Measurements from ENCODE around the gene MYORG. TPM values are rescaled to one million over a fixed set of nuclear protein-coding genes. Genes with fewer than 3 reads are reported as not detected.

Gene MYORG
- total RNA-seq, 1 donor from 2014 or later = 1.3 TPM

- no peak for TF ChIP-seq CTCF (IDR thresholded peaks at IDR 0.05)
- Mint-ChIP-seq H3K36me3 (ENCODE audit: unreplicated experiment) (peaks cover 3% of the 10 kb centered on the region), H3K27ac (ENCODE audit: unreplicated experiment) (no peak overlapping the region), H3K27me3 (ENCODE audit: unreplicated experiment) (no peaks in the 10 kb centered on the region), H3K9me3 (ENCODE audit: unreplicated experiment) (no peaks in the 10 kb centered on the region), H3K4me1 (ENCODE audit: unreplicated experiment) (peaks cover 8% of the 10 kb centered on the region), H3K4me3 (ENCODE audit: unreplicated experiment) (no peak overlapping the region)
- no peak for DNase-seq (ENCODE audit: extremely low spot score, unreplicated experiment)
Measured at GRCh38 chr9:34334916-34335315, 41.8 kb downstream of the MYORG start.

GRCh38 chr9:34334337-34334824 lies 42.3 kb downstream of the MYORG start:
- no peaks in the 10 kb centered on the region for H3K27me3 Mint-ChIP-seq (ENCODE audit: unreplicated experiment)
- no peak for DNase-seq (ENCODE audit: extremely low spot score, unreplicated experiment)

GRCh38 chr9:34333836-34334235 lies 42.9 kb downstream of the MYORG start:
- Mint-ChIP-seq H3K9me3 (ENCODE audit: unreplicated experiment) (no peaks in the 10 kb centered on the region), H3K27me3 (ENCODE audit: unreplicated experiment) (no peaks in the 10 kb centered on the region), H3K4me3 (ENCODE audit: unreplicated experiment) (no peak overlapping the region), H3K27ac (ENCODE audit: unreplicated experiment) (no peak overlapping the region), H3K36me3 (ENCODE audit: unreplicated experiment) (peaks cover 2% of the 10 kb centered on the region), H3K4me1 (ENCODE audit: unreplicated experiment) (peaks cover 13% of the 10 kb centered on the region)
- TF ChIP-seq CTCF (IDR thresholded peaks at IDR 0.05) = no peak
- DNase-seq (ENCODE audit: extremely low spot score, unreplicated experiment) = no peak

More at GRCh38 chr9:34334337-34334824, 42.3 kb downstream of the MYORG start:
- Mint-ChIP-seq H3K4me3 (ENCODE audit: unreplicated experiment) (no peak overlapping the region), H3K36me3 (ENCODE audit: unreplicated experiment) (peaks cover 5% of the 10 kb centered on the region), H3K4me1 (ENCODE audit: unreplicated experiment) (peaks cover 13% of the 10 kb centered on the region), H3K27ac (ENCODE audit: unreplicated experiment) (no peak overlapping the region), H3K9me3 (ENCODE audit: unreplicated experiment) (no peaks in the 10 kb centered on the region)
- no peak for TF ChIP-seq CTCF (IDR thresholded peaks at IDR 0.05)

GRCh38 chr9:34332076-34332964 lies 44.4 kb downstream of the MYORG start:
- H3K4me3 Mint-ChIP-seq (ENCODE audit: unreplicated experiment) = no peak overlapping the region
- peak overlapping the region; percentile 12 for H3K27ac Mint-ChIP-seq (ENCODE audit: unreplicated experiment)
- TF ChIP-seq CTCF (IDR thresholded peaks at IDR 0.05) = peak; percentile 64
- no peaks in the 10 kb centered on the region for H3K27me3 Mint-ChIP-seq (ENCODE audit: unreplicated experiment)
- H3K4me1 Mint-ChIP-seq (ENCODE audit: unreplicated experiment) = peaks cover 23% of the 10 kb centered on the region
- DNase-seq (ENCODE audit: extremely low spot score, unreplicated experiment) = no peak
- H3K9me3 Mint-ChIP-seq (ENCODE audit: unreplicated experiment) = no peaks in the 10 kb centered on the region
- H3K36me3 Mint-ChIP-seq (ENCODE audit: unreplicated experiment) = peaks cover 2% of the 10 kb centered on the region

GRCh38 chr9:34331196-34331595 lies 45.5 kb downstream of the MYORG start:
- peaks cover 27% of the 10 kb centered on the region for H3K4me1 Mint-ChIP-seq (ENCODE audit: unreplicated experiment)

More at GRCh38 chr9:34331196-34331595, 45.5 kb downstream of the MYORG start:
- Mint-ChIP-seq H3K4me3 (ENCODE audit: unreplicated experiment) (no peak overlapping the region), H3K9me3 (ENCODE audit: unreplicated experiment) (no peaks in the 10 kb centered on the region), H3K27me3 (ENCODE audit: unreplicated experiment) (no peaks in the 10 kb centered on the region), H3K36me3 (ENCODE audit: unreplicated experiment) (peaks cover 2% of the 10 kb centered on the region), H3K27ac (ENCODE audit: unreplicated experiment) (no peak overlapping the region)
- no peak for TF ChIP-seq CTCF (IDR thresholded peaks at IDR 0.05)
- no peak for DNase-seq (ENCODE audit: extremely low spot score, unreplicated experiment)
